Sigmoid colon (tissue), 4 donors: ENCODE measurements around the gene MAPKAP1.
A peak's percentile ranks its signal among the peaks of the same experiment; 100 is the strongest.

Experiments used
- CTCF ChIP-seq, 4 experiments: fragments of 450-650 bp in 3 of 4; fragments of 200-600 bp in 1 of 4; IDR thresholded peaks; one replicate each; pipeline ENCODE4 v1.5.1; 2016 to 2019; ENCODE audit warnings: antibody characterized with exemption in 4 of 4, mild to moderate bottlenecking in 3 of 4, moderate library complexity in 2 of 4
- POLR2A ChIP-seq, 2 donors: fragments of 450-650 bp; IDR thresholded peaks; one replicate each; pipeline ENCODE4 v1.6.1; 2016; ENCODE audit warnings: antibody characterized with exemption in 2 of 2, mild to moderate bottlenecking in 2 of 2, moderate library complexity in 2 of 2
- POLR2AphosphoS5 ChIP-seq, 4 donors: sonication (generic); formaldehyde crosslinking; IDR thresholded peaks; one replicate each; pipeline ENCODE4 v1.6.1; 2017; ENCODE audit warnings: antibody characterized with exemption in 4 of 4

- no peak for TF ChIP-seq CTCF (IDR thresholded peaks at IDR 0.05)
- peak; percentile 27 to 87 (median 74) for TF ChIP-seq POLR2AphosphoS5 (IDR thresholded peaks at IDR 0.05)
- no peak for TF ChIP-seq POLR2A (IDR thresholded peaks at IDR 0.05)
Observed at GRCh38 chr9:125472926-125473701, 233.9 kb downstream of the MAPKAP1 start.
